Measurements from ENCODE around the gene OR2B2.
A peak's percentile ranks its signal among the peaks of the same experiment; 100 is the strongest.

Gene OR2B2

DNA sequence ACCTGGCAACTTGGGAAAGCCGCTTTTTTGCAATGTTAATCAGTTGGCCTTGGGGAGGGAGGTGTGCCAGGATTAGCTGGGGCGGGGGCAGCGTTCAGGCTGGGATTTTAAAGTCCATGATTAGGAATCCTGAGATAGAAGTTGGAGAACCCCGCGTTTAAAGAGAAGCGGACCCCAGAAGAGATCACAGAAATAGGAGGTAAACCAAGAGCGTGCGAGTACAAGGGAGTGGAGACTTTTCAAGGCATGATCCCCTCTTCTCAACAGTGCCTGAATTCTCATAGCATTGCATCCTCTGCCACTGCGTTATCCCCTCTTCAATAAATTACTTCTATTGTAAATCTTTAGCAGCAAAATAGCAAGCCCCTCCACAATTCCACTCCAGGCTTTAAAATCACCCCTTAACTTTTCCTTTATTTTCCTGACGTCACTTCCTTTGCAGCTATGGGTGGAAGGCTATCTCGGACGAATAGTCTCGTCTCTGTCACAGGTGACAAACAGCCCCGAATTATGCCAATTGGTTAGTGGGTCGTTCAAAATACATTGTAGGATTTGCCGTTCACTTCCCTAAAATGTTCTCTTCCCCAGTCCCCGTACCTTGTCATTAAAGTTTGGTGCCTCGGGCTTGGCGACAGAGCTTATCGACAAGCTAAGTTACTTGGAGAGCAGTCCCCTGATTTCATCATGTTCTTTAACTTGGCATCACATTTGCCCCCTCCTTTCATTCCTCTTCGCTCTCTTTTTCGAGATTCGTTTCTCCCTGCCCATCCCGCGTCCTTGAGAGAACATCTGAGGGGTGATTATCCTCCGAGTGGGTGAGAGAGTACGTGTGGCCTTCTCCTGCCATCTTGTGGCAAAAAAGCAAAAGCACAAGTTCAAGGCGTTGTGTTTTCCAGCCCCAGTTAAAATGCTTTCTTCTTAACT lies 17.1 kb downstream of the OR2B2 start (continued):
- TF ChIP-seq ZNF140 (tag by site-specific recombination; IDR thresholded peaks at IDR 0.05) (no peak), GLIS2 (tag by site-specific recombination; IDR thresholded peaks at IDR 0.05) (no peak), ZNF600 (tag by site-specific recombination; IDR thresholded peaks at IDR 0.05) (peak; percentile 20; the same call in 1 of the 2 replicates), ZNF555 (tag by site-specific recombination; conservative IDR thresholded peaks at IDR 0.05) (no peak), ZNF202 (tag by site-specific recombination; IDR thresholded peaks at IDR 0.05; ENCODE audit: borderline replicate concordance) (no peak), ZFP69B (tag by site-specific recombination; IDR thresholded peaks at IDR 0.05) (peak; percentile 38; the same call in 1 of the 2 replicates), ZNF510 (tag by site-specific recombination; IDR thresholded peaks at IDR 0.05; ENCODE audit: insufficient replicate concordance) (no peak), FEZF1 (tag by site-specific recombination; IDR thresholded peaks at IDR 0.05) (no peak), ZBTB17 (tag by site-specific recombination; IDR thresholded peaks at IDR 0.05) (peak; percentile 98), ZNF747 (tag by site-specific recombination; IDR thresholded peaks at IDR 0.05) (no peak), ZNF473 (tag by site-specific recombination; IDR thresholded peaks at IDR 0.05) (no peak), ZNF621 (tag by site-specific recombination; IDR thresholded peaks at IDR 0.05) (no peak), KLF9 (tag by site-specific recombination; IDR thresholded peaks at IDR 0.05; ENCODE audit: low read depth) (no peak), KLF10 (tag by site-specific recombination; IDR thresholded peaks at IDR 0.05) (no peak; the same call in 1 of the 2 replicates), ZNF521 (tag by site-specific recombination; IDR thresholded peaks at IDR 0.05) (no peak), ZNF596 (tag by site-specific recombination; IDR thresholded peaks at IDR 0.05) (no peak)
- TF ChIP-seq, protein P1, sequence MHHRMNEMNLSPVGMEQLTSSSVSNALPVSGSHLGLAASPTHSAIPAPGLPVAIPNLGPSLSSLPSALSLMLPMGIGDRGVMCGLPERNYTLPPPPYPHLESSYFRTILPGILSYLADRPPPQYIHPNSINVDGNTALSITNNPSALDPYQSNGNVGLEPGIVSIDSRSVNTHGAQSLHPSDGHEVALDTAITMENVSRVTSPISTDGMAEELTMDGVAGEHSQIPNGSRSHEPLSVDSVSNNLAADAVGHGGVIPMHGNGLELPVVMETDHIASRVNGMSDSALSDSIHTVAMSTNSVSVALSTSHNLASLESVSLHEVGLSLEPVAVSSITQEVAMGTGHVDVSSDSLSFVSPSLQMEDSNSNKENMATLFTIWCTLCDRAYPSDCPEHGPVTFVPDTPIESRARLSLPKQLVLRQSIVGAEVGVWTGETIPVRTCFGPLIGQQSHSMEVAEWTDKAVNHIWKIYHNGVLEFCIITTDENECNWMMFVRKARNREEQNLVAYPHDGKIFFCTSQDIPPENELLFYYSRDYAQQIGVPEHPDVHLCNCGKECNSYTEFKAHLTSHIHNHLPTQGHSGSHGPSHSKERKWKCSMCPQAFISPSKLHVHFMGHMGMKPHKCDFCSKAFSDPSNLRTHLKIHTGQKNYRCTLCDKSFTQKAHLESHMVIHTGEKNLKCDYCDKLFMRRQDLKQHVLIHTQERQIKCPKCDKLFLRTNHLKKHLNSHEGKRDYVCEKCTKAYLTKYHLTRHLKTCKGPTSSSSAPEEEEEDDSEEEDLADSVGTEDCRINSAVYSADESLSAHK (tag by site-specific recombination; IDR thresholded peaks at IDR 0.05): no peak
- TF ChIP-seq, protein P2, sequence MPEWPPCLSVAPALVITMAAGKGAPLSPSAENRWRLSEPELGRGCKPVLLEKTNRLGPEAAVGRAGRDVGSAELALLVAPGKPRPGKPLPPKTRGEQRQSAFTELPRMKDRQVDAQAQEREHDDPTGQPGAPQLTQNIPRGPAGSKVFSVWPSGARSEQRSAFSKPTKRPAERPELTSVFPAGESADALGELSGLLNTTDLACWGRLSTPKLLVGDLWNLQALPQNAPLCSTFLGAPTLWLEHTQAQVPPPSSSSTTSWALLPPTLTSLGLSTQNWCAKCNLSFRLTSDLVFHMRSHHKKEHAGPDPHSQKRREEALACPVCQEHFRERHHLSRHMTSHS (tag by site-specific recombination; IDR thresholded peaks at IDR 0.05): no peak
- TF ChIP-seq, protein P3, sequence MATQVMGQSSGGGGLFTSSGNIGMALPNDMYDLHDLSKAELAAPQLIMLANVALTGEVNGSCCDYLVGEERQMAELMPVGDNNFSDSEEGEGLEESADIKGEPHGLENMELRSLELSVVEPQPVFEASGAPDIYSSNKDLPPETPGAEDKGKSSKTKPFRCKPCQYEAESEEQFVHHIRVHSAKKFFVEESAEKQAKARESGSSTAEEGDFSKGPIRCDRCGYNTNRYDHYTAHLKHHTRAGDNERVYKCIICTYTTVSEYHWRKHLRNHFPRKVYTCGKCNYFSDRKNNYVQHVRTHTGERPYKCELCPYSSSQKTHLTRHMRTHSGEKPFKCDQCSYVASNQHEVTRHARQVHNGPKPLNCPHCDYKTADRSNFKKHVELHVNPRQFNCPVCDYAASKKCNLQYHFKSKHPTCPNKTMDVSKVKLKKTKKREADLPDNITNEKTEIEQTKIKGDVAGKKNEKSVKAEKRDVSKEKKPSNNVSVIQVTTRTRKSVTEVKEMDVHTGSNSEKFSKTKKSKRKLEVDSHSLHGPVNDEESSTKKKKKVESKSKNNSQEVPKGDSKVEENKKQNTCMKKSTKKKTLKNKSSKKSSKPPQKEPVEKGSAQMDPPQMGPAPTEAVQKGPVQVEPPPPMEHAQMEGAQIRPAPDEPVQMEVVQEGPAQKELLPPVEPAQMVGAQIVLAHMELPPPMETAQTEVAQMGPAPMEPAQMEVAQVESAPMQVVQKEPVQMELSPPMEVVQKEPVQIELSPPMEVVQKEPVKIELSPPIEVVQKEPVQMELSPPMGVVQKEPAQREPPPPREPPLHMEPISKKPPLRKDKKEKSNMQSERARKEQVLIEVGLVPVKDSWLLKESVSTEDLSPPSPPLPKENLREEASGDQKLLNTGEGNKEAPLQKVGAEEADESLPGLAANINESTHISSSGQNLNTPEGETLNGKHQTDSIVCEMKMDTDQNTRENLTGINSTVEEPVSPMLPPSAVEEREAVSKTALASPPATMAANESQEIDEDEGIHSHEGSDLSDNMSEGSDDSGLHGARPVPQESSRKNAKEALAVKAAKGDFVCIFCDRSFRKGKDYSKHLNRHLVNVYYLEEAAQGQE (tag by site-specific recombination; IDR thresholded peaks at IDR 0.05): no peak
- TF ChIP-seq, protein P4, sequence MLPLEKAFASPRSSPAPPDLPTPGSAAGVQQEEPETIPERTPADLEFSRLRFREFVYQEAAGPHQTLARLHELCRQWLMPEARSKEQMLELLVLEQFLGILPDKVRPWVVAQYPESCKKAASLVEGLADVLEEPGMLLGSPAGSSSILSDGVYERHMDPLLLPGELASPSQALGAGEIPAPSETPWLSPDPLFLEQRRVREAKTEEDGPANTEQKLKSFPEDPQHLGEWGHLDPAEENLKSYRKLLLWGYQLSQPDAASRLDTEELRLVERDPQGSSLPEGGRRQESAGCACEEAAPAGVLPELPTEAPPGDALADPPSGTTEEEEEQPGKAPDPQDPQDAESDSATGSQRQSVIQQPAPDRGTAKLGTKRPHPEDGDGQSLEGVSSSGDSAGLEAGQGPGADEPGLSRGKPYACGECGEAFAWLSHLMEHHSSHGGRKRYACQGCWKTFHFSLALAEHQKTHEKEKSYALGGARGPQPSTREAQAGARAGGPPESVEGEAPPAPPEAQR (tag by site-specific recombination; IDR thresholded peaks at IDR 0.05): 0 out of 2 replicates have a peak, but pooled peaks have one; percentile 27
- TF ChIP-seq, protein P5, sequence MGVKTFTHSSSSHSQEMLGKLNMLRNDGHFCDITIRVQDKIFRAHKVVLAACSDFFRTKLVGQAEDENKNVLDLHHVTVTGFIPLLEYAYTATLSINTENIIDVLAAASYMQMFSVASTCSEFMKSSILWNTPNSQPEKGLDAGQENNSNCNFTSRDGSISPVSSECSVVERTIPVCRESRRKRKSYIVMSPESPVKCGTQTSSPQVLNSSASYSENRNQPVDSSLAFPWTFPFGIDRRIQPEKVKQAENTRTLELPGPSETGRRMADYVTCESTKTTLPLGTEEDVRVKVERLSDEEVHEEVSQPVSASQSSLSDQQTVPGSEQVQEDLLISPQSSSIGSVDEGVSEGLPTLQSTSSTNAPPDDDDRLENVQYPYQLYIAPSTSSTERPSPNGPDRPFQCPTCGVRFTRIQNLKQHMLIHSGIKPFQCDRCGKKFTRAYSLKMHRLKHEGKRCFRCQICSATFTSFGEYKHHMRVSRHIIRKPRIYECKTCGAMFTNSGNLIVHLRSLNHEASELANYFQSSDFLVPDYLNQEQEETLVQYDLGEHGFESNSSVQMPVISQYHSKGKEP (tag by site-specific recombination; IDR thresholded peaks at IDR 0.05): no peak
- TF ChIP-seq, protein P6, sequence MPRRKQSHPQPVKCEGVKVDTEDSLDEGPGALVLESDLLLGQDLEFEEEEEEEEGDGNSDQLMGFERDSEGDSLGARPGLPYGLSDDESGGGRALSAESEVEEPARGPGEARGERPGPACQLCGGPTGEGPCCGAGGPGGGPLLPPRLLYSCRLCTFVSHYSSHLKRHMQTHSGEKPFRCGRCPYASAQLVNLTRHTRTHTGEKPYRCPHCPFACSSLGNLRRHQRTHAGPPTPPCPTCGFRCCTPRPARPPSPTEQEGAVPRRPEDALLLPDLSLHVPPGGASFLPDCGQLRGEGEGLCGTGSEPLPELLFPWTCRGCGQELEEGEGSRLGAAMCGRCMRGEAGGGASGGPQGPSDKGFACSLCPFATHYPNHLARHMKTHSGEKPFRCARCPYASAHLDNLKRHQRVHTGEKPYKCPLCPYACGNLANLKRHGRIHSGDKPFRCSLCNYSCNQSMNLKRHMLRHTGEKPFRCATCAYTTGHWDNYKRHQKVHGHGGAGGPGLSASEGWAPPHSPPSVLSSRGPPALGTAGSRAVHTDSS (tag by site-specific recombination; IDR thresholded peaks at IDR 0.05): no peak
- TF ChIP-seq, protein P7, sequence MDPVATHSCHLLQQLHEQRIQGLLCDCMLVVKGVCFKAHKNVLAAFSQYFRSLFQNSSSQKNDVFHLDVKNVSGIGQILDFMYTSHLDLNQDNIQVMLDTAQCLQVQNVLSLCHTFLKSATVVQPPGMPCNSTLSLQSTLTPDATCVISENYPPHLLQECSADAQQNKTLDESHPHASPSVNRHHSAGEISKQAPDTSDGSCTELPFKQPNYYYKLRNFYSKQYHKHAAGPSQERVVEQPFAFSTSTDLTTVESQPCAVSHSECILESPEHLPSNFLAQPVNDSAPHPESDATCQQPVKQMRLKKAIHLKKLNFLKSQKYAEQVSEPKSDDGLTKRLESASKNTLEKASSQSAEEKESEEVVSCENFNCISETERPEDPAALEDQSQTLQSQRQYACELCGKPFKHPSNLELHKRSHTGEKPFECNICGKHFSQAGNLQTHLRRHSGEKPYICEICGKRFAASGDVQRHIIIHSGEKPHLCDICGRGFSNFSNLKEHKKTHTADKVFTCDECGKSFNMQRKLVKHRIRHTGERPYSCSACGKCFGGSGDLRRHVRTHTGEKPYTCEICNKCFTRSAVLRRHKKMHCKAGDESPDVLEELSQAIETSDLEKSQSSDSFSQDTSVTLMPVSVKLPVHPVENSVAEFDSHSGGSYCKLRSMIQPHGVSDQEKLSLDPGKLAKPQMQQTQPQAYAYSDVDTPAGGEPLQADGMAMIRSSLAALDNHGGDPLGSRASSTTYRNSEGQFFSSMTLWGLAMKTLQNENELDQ (tag by site-specific recombination; IDR thresholded peaks at IDR 0.05; ENCODE audit: low read depth): no peak

Measured in HEK293 (cell line).